Measurements from ENCODE around the gene RPS16. TPM values are rescaled to one million over a fixed set of nuclear protein-coding genes. Genes with fewer than 3 reads are reported as not detected.
A peak's percentile ranks its signal among the peaks of the same experiment; 100 is the strongest.

RPS16 gene
- total and polyA plus RNA-seq, 9 of the 15 experiments (the other 6 are each of a cell fraction or from before 2014, with no cell fraction given), result 82.6 to 3,671 (median 2,204) TPM

DNA sequence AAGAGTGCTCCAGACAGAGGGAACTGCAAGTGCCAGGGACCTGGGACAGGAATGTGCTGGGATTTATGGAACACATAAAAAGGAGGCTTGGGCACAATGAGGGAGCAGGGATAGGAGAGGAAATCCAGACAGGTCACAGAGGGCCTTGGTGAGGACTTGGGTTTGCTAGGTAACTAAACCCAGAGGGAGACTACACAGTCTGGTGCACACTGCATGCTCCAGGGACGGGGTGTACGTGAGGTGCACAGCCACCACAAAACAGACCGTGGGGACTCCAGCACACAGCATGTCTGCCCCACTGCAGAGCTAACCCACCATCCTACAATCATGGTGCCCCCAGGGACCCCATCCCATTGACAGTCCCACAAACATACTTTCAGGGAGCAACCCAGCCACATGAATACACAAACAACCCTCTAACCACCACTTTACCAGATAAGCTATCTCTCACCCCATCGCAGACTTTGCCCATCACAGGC, 34.6 kb downstream of the RPS16 start (continued):
- TF ChIP-seq MTA2 (IDR thresholded peaks at IDR 0.05; ENCODE audit: low read depth) (0 out of 2 replicates have a peak, but pooled peaks have one; percentile 26), MTA1 (IDR thresholded peaks at IDR 0.05; ENCODE audit: borderline replicate concordance) (peak; percentile 57; the same call in 1 of the 2 replicates), ZZZ3 (IDR thresholded peaks at IDR 0.05) (no peak), SMAD1 (IDR thresholded peaks at IDR 0.05; ENCODE audit: low read depth, low read length, partially characterized antibody) (no peak), ZNF707 (CRISPR knock-in tag; conservative IDR thresholded peaks at IDR 0.05) (no peak), CBFA2T3 (IDR thresholded peaks at IDR 0.05) (peak; percentile 23; the same call in 1 of the 2 replicates), SUPT5H (IDR thresholded peaks at IDR 0.05) (no peak), RCOR1 (IDR thresholded peaks at IDR 0.05; ENCODE audit: borderline replicate concordance in 1 of 2, low read depth in 2 of 2, low read length in 2 of 2) (peak in 1 of 2 experiments; percentile 68; a peak in 2 of 4 replicates), SRSF1 (IDR thresholded peaks at IDR 0.05; ENCODE audit: low read depth, low read length) (no peak), EP300 (IDR thresholded peaks at IDR 0.05; ENCODE audit: low read length) (peak; percentile 42; the same call in 1 of the 2 replicates), ZNF274 (IDR thresholded peaks at IDR 0.05; ENCODE audit: borderline replicate concordance, low read depth, low read length) (no peak), NCOR1 (IDR thresholded peaks at IDR 0.05) (peak; percentile 35; the same call in 1 of the 2 replicates), JUN (IDR thresholded peaks at IDR 0.05; ENCODE audit: borderline replicate concordance, low read depth, low read length) (0 out of 2 replicates have a peak, but pooled peaks have one; percentile 47), JUN (CRISPR knock-in tag; IDR thresholded peaks at IDR 0.05; ENCODE audit: borderline replicate concordance) (no peak), NR4A1 (CRISPR knock-in tag; IDR thresholded peaks at IDR 0.05) (no peak), NR4A1 (tag; IDR thresholded peaks at IDR 0.05) (no peak), ZNF23 (CRISPR knock-in tag; IDR thresholded peaks at IDR 0.05) (no peak), ZNF766 (CRISPR knock-in tag; conservative IDR thresholded peaks at IDR 0.05) (peak; percentile 88)
- TF ChIP-seq, protein P1, sequence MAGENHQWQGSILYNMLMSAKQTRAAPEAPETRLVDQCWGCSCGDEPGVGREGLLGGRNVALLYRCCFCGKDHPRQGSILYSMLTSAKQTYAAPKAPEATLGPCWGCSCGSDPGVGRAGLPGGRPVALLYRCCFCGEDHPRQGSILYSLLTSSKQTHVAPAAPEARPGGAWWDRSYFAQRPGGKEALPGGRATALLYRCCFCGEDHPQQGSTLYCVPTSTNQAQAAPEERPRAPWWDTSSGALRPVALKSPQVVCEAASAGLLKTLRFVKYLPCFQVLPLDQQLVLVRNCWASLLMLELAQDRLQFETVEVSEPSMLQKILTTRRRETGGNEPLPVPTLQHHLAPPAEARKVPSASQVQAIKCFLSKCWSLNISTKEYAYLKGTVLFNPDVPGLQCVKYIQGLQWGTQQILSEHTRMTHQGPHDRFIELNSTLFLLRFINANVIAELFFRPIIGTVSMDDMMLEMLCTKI (IDR thresholded peaks at IDR 0.05; ENCODE audit: partially characterized antibody), result no peak
- TF ChIP-seq, protein P2, sequence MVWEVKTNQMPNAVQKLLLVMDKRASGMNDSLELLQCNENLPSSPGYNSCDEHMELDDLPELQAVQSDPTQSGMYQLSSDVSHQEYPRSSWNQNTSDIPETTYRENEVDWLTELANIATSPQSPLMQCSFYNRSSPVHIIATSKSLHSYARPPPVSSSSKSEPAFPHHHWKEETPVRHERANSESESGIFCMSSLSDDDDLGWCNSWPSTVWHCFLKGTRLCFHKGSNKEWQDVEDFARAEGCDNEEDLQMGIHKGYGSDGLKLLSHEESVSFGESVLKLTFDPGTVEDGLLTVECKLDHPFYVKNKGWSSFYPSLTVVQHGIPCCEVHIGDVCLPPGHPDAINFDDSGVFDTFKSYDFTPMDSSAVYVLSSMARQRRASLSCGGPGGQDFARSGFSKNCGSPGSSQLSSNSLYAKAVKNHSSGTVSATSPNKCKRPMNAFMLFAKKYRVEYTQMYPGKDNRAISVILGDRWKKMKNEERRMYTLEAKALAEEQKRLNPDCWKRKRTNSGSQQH (CRISPR knock-in tag; IDR thresholded peaks at IDR 0.05), result no peak
- TF ChIP-seq, protein P3, sequence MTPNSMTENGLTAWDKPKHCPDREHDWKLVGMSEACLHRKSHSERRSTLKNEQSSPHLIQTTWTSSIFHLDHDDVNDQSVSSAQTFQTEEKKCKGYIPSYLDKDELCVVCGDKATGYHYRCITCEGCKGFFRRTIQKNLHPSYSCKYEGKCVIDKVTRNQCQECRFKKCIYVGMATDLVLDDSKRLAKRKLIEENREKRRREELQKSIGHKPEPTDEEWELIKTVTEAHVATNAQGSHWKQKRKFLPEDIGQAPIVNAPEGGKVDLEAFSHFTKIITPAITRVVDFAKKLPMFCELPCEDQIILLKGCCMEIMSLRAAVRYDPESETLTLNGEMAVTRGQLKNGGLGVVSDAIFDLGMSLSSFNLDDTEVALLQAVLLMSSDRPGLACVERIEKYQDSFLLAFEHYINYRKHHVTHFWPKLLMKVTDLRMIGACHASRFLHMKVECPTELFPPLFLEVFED (CRISPR knock-in tag; conservative IDR thresholded peaks at IDR 0.05), result no peak
- TF ChIP-seq, protein P4, sequence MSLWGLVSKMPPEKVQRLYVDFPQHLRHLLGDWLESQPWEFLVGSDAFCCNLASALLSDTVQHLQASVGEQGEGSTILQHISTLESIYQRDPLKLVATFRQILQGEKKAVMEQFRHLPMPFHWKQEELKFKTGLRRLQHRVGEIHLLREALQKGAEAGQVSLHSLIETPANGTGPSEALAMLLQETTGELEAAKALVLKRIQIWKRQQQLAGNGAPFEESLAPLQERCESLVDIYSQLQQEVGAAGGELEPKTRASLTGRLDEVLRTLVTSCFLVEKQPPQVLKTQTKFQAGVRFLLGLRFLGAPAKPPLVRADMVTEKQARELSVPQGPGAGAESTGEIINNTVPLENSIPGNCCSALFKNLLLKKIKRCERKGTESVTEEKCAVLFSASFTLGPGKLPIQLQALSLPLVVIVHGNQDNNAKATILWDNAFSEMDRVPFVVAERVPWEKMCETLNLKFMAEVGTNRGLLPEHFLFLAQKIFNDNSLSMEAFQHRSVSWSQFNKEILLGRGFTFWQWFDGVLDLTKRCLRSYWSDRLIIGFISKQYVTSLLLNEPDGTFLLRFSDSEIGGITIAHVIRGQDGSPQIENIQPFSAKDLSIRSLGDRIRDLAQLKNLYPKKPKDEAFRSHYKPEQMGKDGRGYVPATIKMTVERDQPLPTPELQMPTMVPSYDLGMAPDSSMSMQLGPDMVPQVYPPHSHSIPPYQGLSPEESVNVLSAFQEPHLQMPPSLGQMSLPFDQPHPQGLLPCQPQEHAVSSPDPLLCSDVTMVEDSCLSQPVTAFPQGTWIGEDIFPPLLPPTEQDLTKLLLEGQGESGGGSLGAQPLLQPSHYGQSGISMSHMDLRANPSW (CRISPR knock-in tag; IDR thresholded peaks at IDR 0.05), result no peak

All from K562 (cell line).